ENCODE measurements around the gene SETX. TPM values are rescaled to one million over a fixed set of nuclear protein-coding genes. Genes with fewer than 3 reads are reported as not detected.

The SETX gene
- total and polyA plus RNA-seq, 7 donors: 8.8 to 58.2 (median 45.5) TPM

DNA sequence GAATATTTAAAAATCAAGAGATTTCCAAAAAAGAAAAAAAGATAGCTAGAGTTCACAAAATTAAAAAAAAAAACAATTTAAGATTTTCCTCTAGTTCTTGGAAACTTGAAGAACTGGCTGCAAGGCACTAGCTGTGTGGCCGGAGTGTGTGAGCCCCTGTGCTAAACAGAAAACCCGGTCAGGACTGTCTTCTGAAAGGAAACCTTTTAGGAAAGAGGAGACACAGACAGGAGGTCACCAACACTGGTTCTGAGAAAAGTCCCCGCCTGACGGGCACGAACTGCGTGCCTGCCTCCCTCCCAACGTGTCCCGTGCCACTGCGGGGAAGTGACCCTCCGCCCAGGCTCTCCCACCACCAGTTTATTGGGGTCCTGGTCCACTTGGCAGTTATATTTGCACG is 36.7 kb upstream of the SETX start:
- intact Hi-C loops (cut with DNase I): no loop called here
- DNase-seq: no peak
- TF ChIP-seq EP300 (IDR thresholded peaks at IDR 0.05) (no peak), POLR2AphosphoS5 (IDR thresholded peaks at IDR 0.05) (no peak), POLR2A (IDR thresholded peaks at IDR 0.05) (no peak), CTCF (IDR thresholded peaks at IDR 0.05) (no peak)
- no peaks in the 10 kb centered on the region for H3K27me3 ChIP-seq
- H3K36me3 ChIP-seq: peaks cover 34 to 98% (median 59%) of the 10 kb centered on the region in 4 donors
- H3K4me1 ChIP-seq: no peaks in the 10 kb centered on the region
- no peak overlapping the region for H3K4me3 ChIP-seq
- H3K27ac ChIP-seq: no peak overlapping the region
- 89 to 91% methylated on average over 11 of the region's 11 CpGs for WGBS, 2 donors
- no peaks in the 10 kb centered on the region for H3K9me3 ChIP-seq

DNA sequence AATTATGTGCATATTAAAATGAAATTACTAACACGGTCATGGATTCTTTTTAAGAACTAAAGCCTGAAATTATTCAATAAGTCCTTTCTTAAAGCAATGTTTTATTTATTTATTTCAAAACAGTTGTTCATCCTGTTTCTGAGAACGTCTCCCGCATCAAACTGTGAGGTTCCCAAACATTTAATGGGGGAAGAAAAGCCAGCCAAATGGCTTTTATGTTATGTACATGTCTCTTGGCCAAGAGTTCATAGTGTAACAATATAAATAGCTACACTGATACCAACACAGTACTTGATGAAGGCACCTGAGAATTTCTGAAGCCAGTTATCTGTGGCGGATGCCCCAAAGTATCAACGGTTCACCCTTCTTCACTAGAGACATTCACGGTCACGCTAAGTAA is 36.2 kb upstream of the SETX start:
- intact Hi-C loops (cut with DNase I): no loop called here
- no peak overlapping the region for H3K27ac ChIP-seq
- no peaks in the 10 kb centered on the region for H3K27me3 ChIP-seq
- H3K9me3 ChIP-seq: no peaks in the 10 kb centered on the region
- H3K4me1 ChIP-seq: no peaks in the 10 kb centered on the region
- H3K4me3 ChIP-seq: no peak overlapping the region
- no peak for DNase-seq
- TF ChIP-seq POLR2A (IDR thresholded peaks at IDR 0.05) (no peak), POLR2AphosphoS5 (IDR thresholded peaks at IDR 0.05) (no peak), EP300 (IDR thresholded peaks at IDR 0.05) (no peak), CTCF (IDR thresholded peaks at IDR 0.05) (no peak)
- peaks cover 34 to 98% (median 59%) of the 10 kb centered on the region in 4 donors for H3K36me3 ChIP-seq
- WGBS, 2 donors: 78 to 80% methylated on average over 7 of the region's 7 CpGs

DNA sequence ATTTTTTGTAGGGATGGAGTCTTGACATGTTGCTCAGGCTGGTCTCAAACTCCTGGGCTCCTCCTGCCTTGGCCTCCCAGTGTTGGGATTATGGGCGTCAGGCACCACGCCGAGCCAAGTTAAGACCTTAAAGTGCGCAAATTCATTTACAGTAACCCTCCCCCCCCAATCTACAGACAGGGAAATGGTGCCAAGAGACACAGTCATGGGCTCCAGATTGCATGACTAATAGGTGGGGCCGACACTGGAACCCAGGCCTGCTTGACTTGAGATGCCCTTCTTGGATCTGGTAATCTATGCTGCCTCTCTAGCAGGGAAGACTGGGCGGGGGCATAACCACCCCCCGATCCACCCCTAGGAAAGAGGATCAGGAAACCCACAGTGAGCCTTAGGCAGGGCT is 32.3 kb upstream of the SETX start:
- 97% methylated on average over 7 of the region's 7 CpGs for WGBS, 2 donors
- Histone ChIP-seq H3K4me1 (no peaks in the 10 kb centered on the region), H3K27ac (no peak overlapping the region), H3K36me3 (peaks cover 34 to 95% (median 45%) of the 10 kb centered on the region in 4 donors), H3K9me3 (no peaks in the 10 kb centered on the region), H3K27me3 (no peaks in the 10 kb centered on the region), H3K4me3 (no peak overlapping the region)
- intact Hi-C loops (cut with DNase I): no loop called here
- no peak for DNase-seq
- TF ChIP-seq EP300 (IDR thresholded peaks at IDR 0.05): no peak
- TF ChIP-seq CTCF (IDR thresholded peaks at IDR 0.05): no peak
- TF ChIP-seq POLR2AphosphoS5 (IDR thresholded peaks at IDR 0.05): no peak
- TF ChIP-seq POLR2A (IDR thresholded peaks at IDR 0.05): no peak

DNA sequence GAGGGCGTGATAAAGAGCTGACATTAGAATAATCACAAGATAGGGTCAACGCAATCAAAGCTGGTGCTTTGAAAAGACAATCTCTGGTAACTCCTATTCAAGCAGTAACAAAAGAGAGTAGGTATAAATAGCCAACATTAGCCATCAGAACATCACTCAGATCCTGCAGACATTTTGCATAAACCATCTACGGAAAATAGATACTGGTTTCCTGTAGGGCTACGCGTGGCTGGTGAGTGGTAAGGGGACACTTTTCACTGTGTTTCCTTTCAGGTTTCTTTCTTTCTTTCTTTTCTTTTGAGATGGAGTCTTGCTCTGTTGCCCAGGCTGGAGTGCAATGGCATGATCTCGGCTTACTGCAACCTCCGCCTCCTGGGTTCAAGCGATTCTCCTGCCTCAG is 29.6 kb upstream of the SETX start:
- H3K27me3 ChIP-seq: no peaks in the 10 kb centered on the region
- H3K27ac ChIP-seq: no peak overlapping the region
- intact Hi-C loops (cut with DNase I): no loop called here
- H3K36me3 ChIP-seq: peaks cover 15 to 93% (median 28%) of the 10 kb centered on the region in 4 donors
- no peak for DNase-seq
- TF ChIP-seq POLR2AphosphoS5 (IDR thresholded peaks at IDR 0.05) (no peak), POLR2A (IDR thresholded peaks at IDR 0.05) (no peak), CTCF (IDR thresholded peaks at IDR 0.05) (no peak), EP300 (IDR thresholded peaks at IDR 0.05) (no peak)
- no peaks in the 10 kb centered on the region for H3K9me3 ChIP-seq
- H3K4me3 ChIP-seq: no peak overlapping the region
- WGBS, 2 donors: 68 to 94% methylated on average over 8 of the region's 8 CpGs
- no peaks in the 10 kb centered on the region for H3K4me1 ChIP-seq

GRCh38 chr9:132383462-132383883 is 28.7 kb upstream of the SETX start:
- DNase-seq: no peak
- H3K9me3 ChIP-seq: no peaks in the 10 kb centered on the region
- no peak for TF ChIP-seq POLR2AphosphoS5 (IDR thresholded peaks at IDR 0.05)
- no peak for TF ChIP-seq POLR2A (IDR thresholded peaks at IDR 0.05)
- no peak for TF ChIP-seq EP300 (IDR thresholded peaks at IDR 0.05)
- no peak for TF ChIP-seq CTCF (IDR thresholded peaks at IDR 0.05)
- WGBS, 2 donors: 59 to 87% methylated on average over 10 of the region's 10 CpGs
- H3K36me3 ChIP-seq: peaks cover 17 to 92% (median 27%) of the 10 kb centered on the region in 4 donors
- H3K4me3 ChIP-seq: no peak overlapping the region
- H3K4me1 ChIP-seq: no peaks in the 10 kb centered on the region
- intact Hi-C loops (cut with DNase I): no loop called here
- H3K27ac ChIP-seq: no peak overlapping the region
- H3K27me3 ChIP-seq: no peaks in the 10 kb centered on the region

Measured in sigmoid colon (tissue), 7 donors.